Measurements from ENCODE around the gene ZNF536. TPM values are rescaled to one million over a fixed set of nuclear protein-coding genes. Genes with fewer than 3 reads are reported as not detected.

ZNF536 gene
- total and polyA plus RNA-seq, 2 of the 4 experiments (the other 2 are of a cell fraction) = not detected

GRCh38 chr19:30425885-30426838 is 54.0 kb downstream of the ZNF536 start:
- Histone ChIP-seq H2AK5ac (ENCODE audit: low read depth, low read length) (no peak overlapping the region), H2BK15ac (ENCODE audit: low read depth, low read length) (no peak overlapping the region), H3K4ac (ENCODE audit: low read depth, low read length) (no peak overlapping the region), H3K79me1 (ENCODE audit: low read depth in 1 of 2, low read length in 2 of 2) (no peaks in the 10 kb centered on the region), H3K56ac (ENCODE audit: extremely low read depth, insufficient read depth, low read length) (no peak overlapping the region), H3K27me3 (ENCODE audit: control insufficient read depth, insufficient read depth, low read length) (no peaks in the 10 kb centered on the region), H3K9me1 (ENCODE audit: insufficient read depth, low read length) (no peaks in the 10 kb centered on the region), H3K14ac (replicated peaks; ENCODE audit: low read depth, low read length) (no peak overlapping the region), H4K8ac (ENCODE audit: low read depth in 2 of 2, low read length in 2 of 2) (no peak overlapping the region), H3K18ac (ENCODE audit: low read depth, low read length) (no peak overlapping the region), H3K9ac (ENCODE audit: low read depth, low read length) (no peak overlapping the region), H2BK20ac (ENCODE audit: low read depth, low read length) (no peak overlapping the region), H3K4me1 (ENCODE audit: control insufficient read depth, insufficient read depth, low read length) (no peaks in the 10 kb centered on the region), H3K36me3 (ENCODE audit: control insufficient read depth, insufficient read depth, low read length) (no peaks in the 10 kb centered on the region), H2BK120ac (ENCODE audit: low read depth, low read length) (no peak overlapping the region), H3K23ac (ENCODE audit: low read depth, low read length) (no peak overlapping the region), H3K9me3 (ENCODE audit: control insufficient read depth, insufficient read depth, low read length) (peaks cover 38% of the 10 kb centered on the region), H2AK9ac (replicated peaks; ENCODE audit: low read depth, low read length, poor library complexity) (no peak overlapping the region), H3K27ac (ENCODE audit: insufficient read depth, low read length) (no peak overlapping the region), H4K91ac (ENCODE audit: insufficient read depth, low read depth, low read length) (no peak overlapping the region), H2AFZ (replicated peaks; ENCODE audit: low read length, poor library complexity) (no peak overlapping the region), H3K4me2 (ENCODE audit: low read depth, low read length) (no peak overlapping the region), H3K4me3 (ENCODE audit: insufficient read depth, low read depth, low read length) (no peak overlapping the region), H2BK5ac (ENCODE audit: low read depth, low read length, poor library complexity, severe bottlenecking) (no peak overlapping the region), H4K20me1 (ENCODE audit: insufficient read depth, low read length) (no peaks in the 10 kb centered on the region), H4K5ac (ENCODE audit: low read depth, low read length) (no peak overlapping the region)
- TF ChIP-seq SMC3 (IDR thresholded peaks at IDR 0.05; ENCODE audit: low read depth, low read length) (no peak), POLR2A (IDR thresholded peaks at IDR 0.05; ENCODE audit: low read depth, low read length) (no peak), MAZ (IDR thresholded peaks at IDR 0.05; ENCODE audit: borderline replicate concordance, low read depth, low read length) (no peak), CTCF (conservative IDR thresholded peaks at IDR 0.05; ENCODE audit: low read depth, low read length) (no peak), CEBPB (IDR thresholded peaks at IDR 0.05; ENCODE audit: low read depth, low read length) (no peak), ELK1 (IDR thresholded peaks at IDR 0.05; ENCODE audit: borderline replicate concordance, low read depth, low read length) (no peak)
- dilution Hi-C loops (cut with HindIII; ENCODE audit: low sequenced_read_pairs, unreplicated experiment) (no loop called here), in situ Hi-C loops (cut with MboI; ENCODE audit: low sequenced_read_pairs) (no loop called here), intact Hi-C loops (cut with micrococcal nuclease) (no loop called here)
- no TSS peak for BruUV-seq (replicated peaks)
- DNase-seq = no peak
- no peak for ATAC-seq (ENCODE audit: low read depth)
- 0% methylated on average over 1 of the region's 9 CpGs; no CpG with 5 or more reads in 1 of the 2 experiments for WGBS, 2 experiments (ENCODE audit: extremely low coverage in 2 of 2, insufficient read length in 1 of 2)
- ChIA-PET POLR2A (ENCODE audit: unreplicated experiment) (no interaction called here), CTCF (no interaction called here)

All from IMR-90 (cell line).